Stimulated activated CD8-positive, alpha-beta memory T cell treated with anti-CD3 and anti-CD28 coated beads, Interleukin-15, amount 100 ng/mL, for 24 hours (primary cell): ENCODE measurements around the gene ATG16L1.
A peak's percentile ranks its signal among the peaks of the same experiment; 100 is the strongest.

Experiments
- DNase-seq: peaks from one replicate; pipeline ENCODE4 v3.0.0-alpha.2; 2020; ENCODE audit warnings: low read depth

The ATG16L1 gene

DNA sequence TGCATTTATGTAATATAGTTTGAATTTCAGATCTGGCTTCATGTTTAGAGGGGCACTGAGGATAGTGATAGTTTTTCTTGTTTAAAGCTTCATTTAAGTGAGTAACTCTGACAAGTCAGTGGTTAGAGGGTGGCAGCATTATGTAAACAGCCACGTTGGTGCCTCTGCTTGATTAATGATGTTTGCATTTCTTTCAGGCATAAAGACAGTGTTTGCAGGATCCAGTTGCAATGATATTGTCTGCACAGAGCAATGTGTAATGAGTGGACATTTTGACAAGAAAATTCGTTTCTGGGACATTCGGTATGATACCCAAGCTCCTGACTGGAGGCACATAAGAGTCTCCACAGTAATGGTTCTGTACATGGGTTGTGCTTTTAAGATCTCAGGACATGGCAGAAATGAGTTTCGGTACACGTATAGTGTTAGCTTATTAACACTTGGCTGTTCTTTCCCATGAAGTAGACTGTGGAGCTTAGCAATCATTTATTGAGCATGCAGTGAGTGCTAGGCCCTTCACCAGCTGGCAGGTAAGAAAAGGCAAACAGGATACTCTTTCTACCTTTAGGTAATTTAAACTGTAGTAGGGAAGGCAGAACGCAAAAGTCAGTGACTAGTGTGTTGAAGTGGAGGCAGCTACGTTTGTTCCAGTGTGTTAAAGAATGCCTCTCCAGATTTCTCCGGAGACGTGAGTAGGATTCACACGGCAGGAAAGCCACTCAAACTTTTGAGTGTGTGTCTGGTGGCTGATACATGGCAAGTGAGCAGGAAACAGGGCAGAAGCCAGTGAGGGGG, 38.8 kb downstream of the ATG16L1 start:
- no peak for DNase-seq

GRCh38 chr2:233295891-233296290, 44.4 kb downstream of the ATG16L1 start:
- DNase-seq, result no peak

- no peak for DNase-seq
Observed at GRCh38 chr2:233297076-233297475, 45.6 kb downstream of the ATG16L1 start.

DNA sequence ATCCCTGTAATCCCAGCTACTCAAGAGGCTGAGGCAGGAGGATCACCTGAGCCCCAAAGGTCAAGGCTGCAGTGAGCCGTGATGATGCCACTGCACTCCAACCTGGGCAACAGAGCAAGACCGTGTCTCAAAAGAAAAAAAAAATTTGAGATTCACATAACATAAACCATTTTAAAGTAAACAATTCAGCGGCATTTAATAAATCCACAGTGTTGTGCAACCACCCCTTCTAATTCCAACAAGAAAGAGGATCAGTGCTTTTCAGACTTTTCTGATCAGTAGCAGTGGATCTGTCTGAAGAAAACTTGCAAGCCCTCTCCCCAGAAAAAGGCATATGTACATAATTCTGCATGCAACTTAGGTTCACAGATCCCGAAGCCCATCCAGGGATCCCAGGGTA, 48.9 kb downstream of the ATG16L1 start:
- DNase-seq, result no peak

- DNase-seq, result no peak
Observed at GRCh38 chr2:233301248-233301647, 49.8 kb downstream of the ATG16L1 start.

DNA sequence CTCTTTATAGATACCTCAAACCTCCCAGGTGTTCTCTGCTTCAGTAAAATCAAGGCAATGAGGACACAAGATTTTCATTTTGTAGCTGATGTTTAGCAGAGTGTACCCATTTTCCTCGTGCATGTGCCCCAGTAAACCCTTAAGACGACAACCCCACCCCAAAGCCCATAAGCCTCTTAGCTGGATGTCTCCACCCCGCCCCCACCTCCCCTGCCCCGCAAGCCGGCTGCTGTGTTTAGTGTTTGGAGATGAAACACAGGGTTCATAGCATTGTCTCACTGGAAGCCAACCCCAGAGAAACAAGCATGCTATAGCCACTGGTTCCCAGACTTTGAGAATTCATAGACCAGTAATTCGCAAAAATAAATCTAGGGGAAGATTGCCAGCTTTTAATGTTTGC, 50.3 kb downstream of the ATG16L1 start:
- no peak for DNase-seq

DNA sequence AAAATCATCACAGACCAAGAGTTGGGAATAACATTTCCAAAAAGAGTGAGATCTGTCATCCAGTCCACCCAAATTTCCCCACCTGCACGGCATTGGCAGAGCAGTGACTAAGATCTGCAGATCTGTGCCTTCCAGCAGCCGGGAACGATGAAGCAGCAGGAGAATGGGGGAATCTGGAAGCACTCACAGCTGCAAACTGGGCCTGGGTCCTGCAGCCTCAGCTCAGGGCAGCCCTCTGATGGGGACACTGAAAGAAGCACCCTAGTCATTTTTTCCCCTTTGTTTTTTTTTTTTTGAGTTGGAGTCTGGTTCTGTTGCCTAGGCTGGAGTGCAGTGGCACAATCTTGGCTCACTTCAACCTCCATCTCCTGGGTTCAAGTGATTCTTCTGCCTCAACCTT, 51.8 kb downstream of the ATG16L1 start:
- no peak for DNase-seq

DNA sequence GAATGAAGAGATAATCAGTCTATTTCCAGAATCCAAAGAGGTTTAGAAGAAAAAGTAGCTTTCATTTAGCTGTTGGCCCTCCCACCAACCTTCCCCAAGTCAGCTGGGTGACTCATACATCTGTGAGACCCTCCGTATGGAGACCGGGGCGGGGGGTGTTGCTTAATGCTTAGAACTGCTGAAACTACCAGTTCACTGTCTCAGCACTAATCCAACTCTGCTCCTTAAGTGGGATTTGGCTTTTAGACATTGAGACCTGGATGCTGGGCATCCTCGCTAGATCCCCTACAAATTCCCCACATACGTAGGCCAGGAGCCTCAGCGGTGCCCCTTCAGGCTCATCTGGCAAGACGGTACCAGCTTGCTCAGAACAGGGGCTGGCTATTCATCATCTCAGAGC, 56.1 kb downstream of the ATG16L1 start, which contains the start of gene SAG:
Gene SAG, plus strand, starts transcription at position 252 of the 400 bp plus-strand sequence. CDS start 1,374 bp downstream, outside the sequence.
- DNase-seq, result no peak

DNA sequence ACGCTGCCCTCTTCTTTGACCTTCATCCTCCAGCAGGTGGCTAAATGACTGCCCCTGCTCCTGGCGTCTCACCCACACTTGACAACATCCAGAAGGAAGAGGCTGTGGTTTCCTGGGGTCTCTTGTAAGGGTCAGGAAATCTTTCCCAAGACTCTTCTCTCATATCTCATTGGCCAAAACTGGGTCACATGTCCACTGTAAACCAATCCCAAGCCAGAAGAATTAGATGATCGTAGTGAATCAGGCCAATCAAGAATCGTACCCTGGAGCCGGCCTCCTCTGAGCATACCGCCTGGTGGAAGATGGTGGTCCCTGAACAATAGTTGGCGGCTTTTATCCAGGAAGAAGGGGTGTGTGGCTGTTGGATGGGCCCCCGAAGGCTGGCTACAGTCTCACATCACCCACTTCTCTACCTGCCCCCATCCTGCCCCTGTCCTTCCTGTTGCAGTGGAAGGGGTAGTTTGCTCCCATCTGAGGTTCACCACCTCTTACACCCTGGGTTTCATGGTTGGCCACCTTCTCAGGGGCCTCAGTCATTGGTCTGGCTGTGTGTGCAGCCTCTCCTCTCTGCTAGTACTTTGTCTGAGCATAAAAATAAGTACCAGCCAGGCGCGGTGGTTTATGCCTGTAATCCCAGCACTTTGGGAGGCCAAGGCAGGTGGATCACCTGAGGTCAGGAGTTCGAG, 59.9 kb downstream of the ATG16L1 start:
- DNase-seq, result no peak

DNA sequence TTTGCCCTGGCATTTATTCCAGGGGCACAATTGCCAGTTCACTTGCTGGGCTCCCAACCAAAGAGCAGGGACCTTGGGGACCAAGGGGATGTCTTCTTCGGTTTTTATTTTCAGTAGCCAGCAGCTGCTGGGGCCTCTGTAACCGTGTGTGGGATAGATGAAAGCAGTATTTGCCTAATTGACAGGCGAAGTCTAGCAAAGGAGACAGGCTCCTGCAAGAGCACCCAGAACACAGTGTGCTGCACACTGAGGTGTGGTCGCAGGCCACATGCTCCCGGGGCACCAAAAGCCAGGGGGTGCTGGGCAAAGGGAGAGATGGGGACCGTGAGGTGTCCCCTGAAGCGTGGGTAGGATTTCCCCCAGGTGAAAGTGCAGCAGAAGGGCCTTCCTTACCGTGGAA, 61.4 kb downstream of the ATG16L1 start:
- DNase-seq, result no peak

DNA sequence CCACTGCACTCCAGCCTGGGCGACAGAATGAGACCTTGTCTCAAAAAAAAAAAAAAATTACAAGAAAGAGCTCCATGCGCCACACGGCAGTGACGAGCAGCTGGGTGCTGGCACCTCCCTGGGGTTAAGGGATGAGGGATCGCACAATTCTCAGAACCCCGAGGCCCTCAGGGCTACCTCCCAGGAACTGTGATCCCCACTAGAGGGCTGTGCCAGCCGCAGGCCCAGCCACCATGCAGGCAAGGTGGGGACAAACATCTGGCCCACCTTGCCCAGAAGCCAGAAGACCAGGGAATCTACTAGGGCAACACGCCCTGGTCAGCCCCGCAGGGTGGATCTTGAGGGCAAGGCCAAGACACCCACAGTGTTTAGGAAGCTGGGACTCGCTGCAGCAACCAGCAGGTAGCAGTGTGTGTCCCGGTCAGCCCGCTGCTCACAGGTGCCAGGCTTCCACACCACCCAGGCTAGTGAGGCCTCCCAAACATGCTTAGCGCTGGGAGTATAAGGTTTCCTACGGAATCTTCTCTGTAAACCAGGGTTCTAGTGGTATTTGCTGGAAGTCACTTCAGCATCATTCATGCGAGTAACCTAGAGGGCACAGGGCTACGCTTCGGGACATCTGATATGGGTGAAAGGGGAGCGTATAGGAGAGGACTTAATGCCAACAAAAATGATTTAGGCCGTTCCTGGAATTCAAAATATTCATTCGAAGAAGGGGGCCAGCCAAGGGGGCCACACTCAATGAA, 62.9 kb downstream of the ATG16L1 start:
- DNase-seq, result no peak

DNA sequence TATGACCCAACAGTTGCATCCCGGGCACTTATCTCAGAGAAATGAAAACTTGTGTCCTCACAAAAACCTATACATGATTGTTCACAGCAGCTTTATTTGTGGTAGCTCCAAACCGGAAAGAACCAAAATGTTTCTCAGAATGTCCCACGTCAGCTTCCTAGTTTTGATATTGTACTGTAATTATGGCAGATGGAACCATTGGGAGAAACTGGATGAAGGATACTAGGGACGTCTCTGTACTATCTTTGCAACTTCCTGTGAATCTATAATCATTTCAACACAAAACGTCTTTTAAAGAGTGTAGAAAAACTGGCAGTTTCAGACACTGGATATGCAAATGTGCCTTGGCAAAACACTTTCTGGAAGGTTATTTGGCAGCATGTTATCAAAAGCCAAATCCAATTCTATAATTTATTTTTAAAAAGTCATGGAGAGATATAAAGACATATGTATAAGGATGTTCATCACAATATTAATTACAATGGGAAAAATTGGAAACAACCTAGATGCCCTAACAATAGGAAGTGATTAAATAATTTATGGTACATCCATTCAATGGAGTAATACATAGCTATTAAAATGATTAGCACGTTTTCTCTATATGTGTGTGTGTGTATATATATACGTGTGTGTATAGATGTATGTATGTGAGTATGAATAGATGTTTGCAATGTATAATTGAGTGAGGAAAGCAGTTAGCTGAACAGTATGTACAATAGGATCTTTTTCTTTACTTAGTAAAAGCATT, 65.9 kb downstream of the ATG16L1 start:
- DNase-seq, result no peak

DNA sequence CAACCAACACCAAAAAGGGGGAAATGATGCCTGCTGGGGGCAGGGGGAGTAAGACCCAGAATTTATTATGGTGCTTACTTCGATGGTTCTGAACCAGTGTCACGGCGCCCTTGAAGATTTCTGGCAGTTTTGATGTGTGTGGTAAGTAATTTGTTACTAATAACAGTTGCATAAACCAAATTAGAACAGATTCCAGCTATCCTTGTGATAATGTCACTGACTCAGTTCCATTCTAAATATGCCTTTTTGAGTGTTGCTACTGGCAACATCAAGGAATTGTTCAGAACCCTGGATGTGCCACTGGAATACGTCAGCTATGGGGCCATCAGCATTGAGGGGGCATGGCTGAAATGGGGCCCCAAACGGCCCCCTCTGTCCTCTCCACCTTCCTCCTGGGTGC, 67.8 kb downstream of the ATG16L1 start:
- DNase-seq, result no peak

DNA sequence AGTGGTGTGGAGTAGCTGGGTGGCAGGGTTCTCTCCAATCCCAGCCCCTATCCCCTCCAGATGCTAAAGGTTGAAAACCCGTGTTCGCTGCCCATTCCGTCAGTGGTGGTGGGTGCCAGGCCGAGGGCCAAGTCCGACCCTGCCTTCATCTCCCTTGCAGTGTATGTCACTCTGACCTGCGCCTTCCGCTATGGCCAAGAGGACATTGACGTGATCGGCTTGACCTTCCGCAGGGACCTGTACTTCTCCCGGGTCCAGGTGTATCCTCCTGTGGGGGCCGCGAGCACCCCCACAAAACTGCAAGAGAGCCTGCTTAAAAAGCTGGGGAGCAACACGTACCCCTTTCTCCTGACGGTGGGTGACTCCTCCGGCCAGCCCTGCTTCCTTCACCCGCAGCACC, 69.0 kb downstream of the ATG16L1 start:
- DNase-seq, result no peak

- DNase-seq, result no peak
Observed at GRCh38 chr2:233321166-233321565, 69.7 kb downstream of the ATG16L1 start.

DNA sequence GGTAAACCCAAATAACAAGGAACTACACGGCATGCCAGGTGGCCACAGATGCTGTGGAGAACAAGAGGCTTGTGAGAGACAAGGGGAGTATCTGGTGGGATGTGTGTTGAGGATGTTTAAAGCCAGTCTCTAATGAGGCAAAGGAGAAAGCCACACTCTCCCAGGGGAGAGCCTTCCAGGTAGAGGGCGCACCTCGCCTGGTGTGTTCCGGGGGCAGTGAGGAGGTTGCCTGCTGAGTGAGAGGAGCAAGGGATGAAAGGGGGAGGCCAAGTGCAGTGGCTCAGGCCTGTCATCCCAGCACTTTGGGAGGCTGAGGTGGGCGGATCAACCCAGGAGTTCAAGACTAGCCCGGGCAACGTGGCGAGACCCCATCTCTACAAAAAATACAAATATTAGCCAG, 72.4 kb downstream of the ATG16L1 start:
- DNase-seq, result no peak

- DNase-seq, result no peak
Observed at GRCh38 chr2:233325256-233325655, 73.8 kb downstream of the ATG16L1 start.

- DNase-seq, result no peak
Observed at GRCh38 chr2:233325814-233326213, 74.3 kb downstream of the ATG16L1 start.

DNA sequence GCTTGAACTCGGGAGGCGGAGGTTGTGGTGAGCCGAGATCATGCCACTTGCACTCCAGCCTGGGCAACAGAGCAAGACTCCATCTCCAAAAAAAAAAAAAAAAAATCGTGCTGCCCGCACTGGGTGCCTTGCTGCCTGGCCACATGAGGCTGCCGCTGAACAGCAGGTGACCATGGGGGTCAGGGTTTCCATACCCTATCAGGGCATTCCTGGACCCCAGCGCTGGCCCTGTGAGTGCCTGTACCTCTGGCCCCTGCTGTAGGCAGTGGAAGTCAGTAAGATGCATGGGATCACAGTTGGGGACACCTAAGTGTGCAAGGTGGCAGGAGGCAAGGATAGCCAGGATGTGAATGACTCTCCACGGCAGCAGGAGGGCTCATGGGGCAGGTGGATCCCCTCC, 75.0 kb downstream of the ATG16L1 start:
- DNase-seq, result no peak

DNA sequence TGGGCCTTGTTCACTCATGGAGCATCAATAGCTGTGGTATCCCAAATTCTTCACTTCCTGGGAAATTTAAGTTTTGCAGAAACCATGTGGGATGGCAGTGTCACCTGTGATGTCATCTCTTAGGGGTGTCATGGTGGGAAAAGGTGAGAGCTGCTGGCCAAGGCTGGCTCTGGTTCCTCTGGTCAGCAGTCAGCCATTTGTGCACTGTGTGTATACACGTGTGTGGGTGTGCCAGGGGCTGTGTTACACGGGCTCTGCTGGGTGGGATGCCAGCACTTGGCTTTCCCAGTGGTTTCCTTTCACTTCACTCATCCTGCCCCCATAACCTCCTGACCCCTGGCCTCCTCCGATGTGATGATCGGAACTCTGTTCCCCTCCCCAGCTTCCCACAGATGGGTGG, 77.4 kb downstream of the ATG16L1 start:
- no peak for DNase-seq

DNA sequence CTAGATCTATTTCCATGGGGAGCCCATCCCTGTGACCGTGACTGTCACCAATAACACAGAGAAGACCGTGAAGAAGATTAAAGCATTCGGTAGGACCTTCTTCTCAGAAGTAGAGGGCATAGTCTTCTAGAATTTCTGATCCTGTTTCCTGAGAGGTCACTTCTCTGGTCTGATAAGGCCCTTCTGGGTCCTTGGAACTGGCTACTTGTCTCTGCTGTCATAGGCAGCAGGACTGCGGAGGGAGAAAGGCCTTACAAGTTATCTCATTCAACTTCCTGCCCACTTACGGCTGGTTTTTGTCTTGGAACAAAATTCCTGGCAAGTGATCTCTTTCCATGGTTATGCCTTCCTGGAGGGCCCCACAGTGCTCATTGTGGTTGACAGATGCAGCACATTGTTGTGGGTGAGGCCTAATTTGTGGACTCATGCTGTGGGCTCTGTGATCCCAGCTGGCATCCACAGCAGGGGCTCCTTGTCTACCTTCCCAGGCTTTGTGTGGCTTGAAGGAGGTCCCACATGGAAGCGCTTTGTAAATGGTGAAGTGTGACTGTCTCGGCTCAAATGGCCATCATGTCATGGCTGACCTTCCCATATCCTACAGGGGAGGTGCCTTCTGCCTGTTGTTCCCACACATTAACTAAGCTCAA, 78.1 kb downstream of the ATG16L1 start:
- DNase-seq, result no peak

DNA sequence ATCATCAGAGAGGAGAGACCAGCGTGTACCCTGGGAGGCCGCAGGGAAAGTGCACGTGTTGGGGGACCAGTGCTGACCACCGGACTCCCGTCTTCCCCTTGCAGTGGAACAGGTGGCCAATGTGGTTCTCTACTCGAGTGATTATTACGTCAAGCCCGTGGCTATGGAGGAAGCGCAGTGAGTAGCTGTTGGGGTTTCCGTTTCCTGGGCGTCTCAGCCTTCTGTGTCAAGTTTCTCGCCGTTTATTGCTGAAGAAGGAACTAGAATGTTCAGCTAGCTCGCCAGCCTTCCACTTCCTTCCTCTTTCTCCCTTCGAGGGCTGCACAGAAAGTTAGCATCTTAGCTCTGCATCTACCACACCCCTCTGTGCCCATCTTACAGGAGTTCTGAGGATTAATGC, 80.1 kb downstream of the ATG16L1 start:
- DNase-seq, result peak; percentile 34
